GM12878 (cell line): ENCODE results near the gene ZNF655. TPM values are rescaled to one million over a fixed set of nuclear protein-coding genes. Genes with fewer than 3 reads are reported as not detected.

Source experiments
- BACH1 ChIP-seq: fragments of 450-650 bp; IDR thresholded peaks from 2 replicates; pipeline ENCODE4 v1.6.1; 2017; ENCODE audit warnings: mild to moderate bottlenecking, borderline replicate concordance
- CBX5 ChIP-seq: sonication (generic); IDR thresholded peaks from 2 replicates; pipeline ENCODE4 v1.6.1; 2016; ENCODE audit warnings: low read depth, moderate library complexity, mild to moderate bottlenecking, inconsistent platforms
- CHD1 ChIP-seq: IDR thresholded peaks from 2 replicates; pipeline ENCODE4 v1.6.1; 2012; ENCODE audit warnings: low read depth, low read length, improper control_type of control experiment
- EP300 ChIP-seq, 2 experiments: fragments of 150-350 bp in 1 of 2; IDR thresholded peaks; 2 replicates each; pipeline ENCODE4 v1.6.1; 2011 to 2012; ENCODE audit warnings: low read depth in 2 of 2, low read length in 2 of 2, borderline replicate concordance in 1 of 2, improper control_type of control experiment in 1 of 2, inconsistent platforms in 1 of 2; ENCODE audit not compliant: control insufficient read depth in 1 of 2
- IRF3 ChIP-seq: fragments of 450-650 bp; IDR thresholded peaks from 2 replicates; pipeline ENCODE4 v1.6.1; 2014; ENCODE audit warnings: mild to moderate bottlenecking
- LARP7 ChIP-seq: fragments of 450-650 bp; IDR thresholded peaks from 2 replicates; pipeline ENCODE4 v1.6.1; 2017; ENCODE audit warnings: mild to moderate bottlenecking
- MEF2A ChIP-seq: IDR thresholded peaks from 2 replicates; pipeline ENCODE4 v1.6.1; 2011; ENCODE audit warnings: low read depth, mild to moderate bottlenecking, low read length, moderate library complexity; ENCODE audit not compliant: insufficient read depth
- MYC ChIP-seq: IDR thresholded peaks from 2 replicates; pipeline ENCODE4 v1.6.1; 2011; ENCODE audit warnings: mild to moderate bottlenecking, low read length, moderate library complexity, inconsistent platforms; ENCODE audit not compliant: insufficient read depth, insufficient replicate concordance, insufficient read length, severe bottlenecking
- NFIC ChIP-seq: IDR thresholded peaks from 2 replicates; pipeline ENCODE4 v1.6.1; 2012; ENCODE audit warnings: low read depth, mild to moderate bottlenecking, inconsistent platforms, low read length, moderate library complexity
- NKRF ChIP-seq: fragments of 450-650 bp; conservative IDR thresholded peaks from 2 replicates; pipeline ENCODE4 v1.6.1; 2017; ENCODE audit warnings: mild to moderate bottlenecking, moderate library complexity
- NR2C1 ChIP-seq: fragments of 450-650 bp; IDR thresholded peaks from 2 replicates; pipeline ENCODE4 v1.6.1; 2017; ENCODE audit warnings: antibody characterized with exemption, mild to moderate bottlenecking, moderate library complexity
- SMAD1 ChIP-seq: fragments of 450-650 bp; IDR thresholded peaks from 2 replicates; pipeline ENCODE4 v1.6.1; 2018; ENCODE audit warnings: mild to moderate bottlenecking, low read depth; ENCODE audit not compliant: partially characterized antibody
- SMARCA5 ChIP-seq: fragments of 450-650 bp; IDR thresholded peaks from 2 replicates; pipeline ENCODE4 v1.6.1; 2017; ENCODE audit warnings: mild to moderate bottlenecking
- SMC3 ChIP-seq: IDR thresholded peaks from 2 replicates; pipeline ENCODE4 v1.6.1; 2011; ENCODE audit warnings: low read length, improper control_type of control experiment, borderline replicate concordance
- SP1 ChIP-seq: IDR thresholded peaks from one replicate; pipeline ENCODE4 v1.6.1; 2011; ENCODE audit warnings: low read depth, low read length
- SUZ12 ChIP-seq: fragments of 200-600 bp; sonication (generic); IDR thresholded peaks from one replicate; pipeline ENCODE4 v1.6.1; 2018; ENCODE audit warnings: antibody characterized with exemption, mild to moderate bottlenecking; ENCODE audit not compliant: unreplicated experiment
- TCF7 ChIP-seq: IDR thresholded peaks from 2 replicates; pipeline ENCODE4 v1.6.1; 2014; ENCODE audit warnings: antibody characterized with exemption, borderline replicate concordance
- ZNF274 ChIP-seq: IDR thresholded peaks from one replicate; pipeline ENCODE4 v1.8.0; 2011; ENCODE audit not compliant: insufficient read length, insufficient read depth
- ZNF622 ChIP-seq: fragments of 450-650 bp; IDR thresholded peaks from 2 replicates; pipeline ENCODE4 v1.6.1; 2017; ENCODE audit warnings: mild to moderate bottlenecking, inconsistent platforms
- polyA plus RNA-seq, 11 experiments: library from polyadenylated mRNA; depleted of rRNA in 4 of 11; unstranded in 6 of 11; stranded (reverse) in 5 of 11; fragments of >200 nt; fragmentation: Nextera tagmentation in 4 of 11; fragmentation: Illumina TruSeq in 1 of 11; extraction: Ambion mirVana in 4 of 11; extraction: Trizol in 1 of 11; gene quantifications; 1 replicate in 1 of 11; 2 replicates in 10 of 11; pipeline versions ENCODE4 v1.2.1 to v1.2.3, GENCODE V29; 2011 to 2016; ENCODE audit warnings: inconsistent platforms in 2 of 11, missing spikeins in 2 of 11, low read depth in 1 of 11
- total RNA-seq, 4 experiments: library from RNA; depleted of rRNA in 3 of 4; stranded (reverse); fragments of >200 nt in 3 of 4; fragmentation: Illumina TruSeq in 1 of 4; extraction: Trizol in 1 of 4; gene quantifications; 2 replicates each; pipeline versions ENCODE4 v1.2.1 to v1.2.3, GENCODE V29; 2013 to 2021
- TF ChIP-seq, protein P1 (sequence below): fragments of 450-650 bp; IDR thresholded peaks from 2 replicates; pipeline ENCODE4 v1.6.1; 2016; ENCODE audit warnings: mild to moderate bottlenecking, moderate library complexity, borderline replicate concordance

ZNF655 gene
- total and polyA plus RNA-seq, 10 of the 15 experiments (the other 5 are each of a cell fraction or from before 2014, with no cell fraction given) = 14.5 to 107 (median 52.8) TPM

- no peak for TF ChIP-seq NKRF
- TF ChIP-seq CBX5 = no peak
- no peak for TF ChIP-seq ZNF274
- TF ChIP-seq NFIC = no peak
- TF ChIP-seq MEF2A = no peak
- no peak for TF ChIP-seq TCF7
- no peak for TF ChIP-seq CHD1
- no peak for TF ChIP-seq SUZ12
- TF ChIP-seq BACH1 = no peak
- TF ChIP-seq EP300 (IDR thresholded peaks at IDR 0.05; ENCODE audit: borderline replicate concordance in 1 of 2, control insufficient read depth in 1 of 2, low read depth in 2 of 2, low read length in 2 of 2) = no peak
- TF ChIP-seq SP1 = no peak
- TF ChIP-seq IRF3 = no peak
- TF ChIP-seq MYC = no peak
- TF ChIP-seq ZNF622 = no peak
- no peak for TF ChIP-seq SMARCA5
- no peak for TF ChIP-seq LARP7
- TF ChIP-seq SMAD1 = no peak
- TF ChIP-seq SMC3 = 0 out of 2 replicates have a peak, but pooled peaks have one; percentile 18
- no peak for TF ChIP-seq NR2C1
- TF ChIP-seq, protein P1, sequence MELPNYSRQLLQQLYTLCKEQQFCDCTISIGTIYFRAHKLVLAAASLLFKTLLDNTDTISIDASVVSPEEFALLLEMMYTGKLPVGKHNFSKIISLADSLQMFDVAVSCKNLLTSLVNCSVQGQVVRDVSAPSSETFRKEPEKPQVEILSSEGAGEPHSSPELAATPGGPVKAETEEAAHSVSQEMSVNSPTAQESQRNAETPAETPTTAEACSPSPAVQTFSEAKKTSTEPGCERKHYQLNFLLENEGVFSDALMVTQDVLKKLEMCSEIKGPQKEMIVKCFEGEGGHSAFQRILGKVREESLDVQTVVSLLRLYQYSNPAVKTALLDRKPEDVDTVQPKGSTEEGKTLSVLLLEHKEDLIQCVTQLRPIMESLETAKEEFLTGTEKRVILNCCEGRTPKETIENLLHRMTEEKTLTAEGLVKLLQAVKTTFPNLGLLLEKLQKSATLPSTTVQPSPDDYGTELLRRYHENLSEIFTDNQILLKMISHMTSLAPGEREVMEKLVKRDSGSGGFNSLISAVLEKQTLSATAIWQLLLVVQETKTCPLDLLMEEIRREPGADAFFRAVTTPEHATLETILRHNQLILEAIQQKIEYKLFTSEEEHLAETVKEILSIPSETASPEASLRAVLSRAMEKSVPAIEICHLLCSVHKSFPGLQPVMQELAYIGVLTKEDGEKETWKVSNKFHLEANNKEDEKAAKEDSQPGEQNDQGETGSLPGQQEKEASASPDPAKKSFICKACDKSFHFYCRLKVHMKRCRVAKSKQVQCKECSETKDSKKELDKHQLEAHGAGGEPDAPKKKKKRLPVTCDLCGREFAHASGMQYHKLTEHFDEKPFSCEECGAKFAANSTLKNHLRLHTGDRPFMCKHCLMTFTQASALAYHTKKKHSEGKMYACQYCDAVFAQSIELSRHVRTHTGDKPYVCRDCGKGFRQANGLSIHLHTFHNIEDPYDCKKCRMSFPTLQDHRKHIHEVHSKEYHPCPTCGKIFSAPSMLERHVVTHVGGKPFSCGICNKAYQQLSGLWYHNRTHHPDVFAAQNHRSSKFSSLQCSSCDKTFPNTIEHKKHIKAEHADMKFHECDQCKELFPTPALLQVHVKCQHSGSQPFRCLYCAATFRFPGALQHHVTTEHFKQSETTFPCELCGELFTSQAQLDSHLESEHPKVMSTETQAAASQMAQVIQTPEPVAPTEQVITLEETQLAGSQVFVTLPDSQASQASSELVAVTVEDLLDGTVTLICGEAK = 0 out of 2 replicates have a peak, but pooled peaks have one; percentile 14
These were observed 21.7 kb downstream of the ZNF655 start (continued) for GRCh38 chr7:99579956-99580777.
